ENCODE measurements around the gene RXFP4. TPM values are rescaled to one million over a fixed set of nuclear protein-coding genes. Genes with fewer than 3 reads are reported as not detected.

The RXFP4 gene
- total RNA-seq, 1 donor from 2014 or later = 6.3 TPM

DNA sequence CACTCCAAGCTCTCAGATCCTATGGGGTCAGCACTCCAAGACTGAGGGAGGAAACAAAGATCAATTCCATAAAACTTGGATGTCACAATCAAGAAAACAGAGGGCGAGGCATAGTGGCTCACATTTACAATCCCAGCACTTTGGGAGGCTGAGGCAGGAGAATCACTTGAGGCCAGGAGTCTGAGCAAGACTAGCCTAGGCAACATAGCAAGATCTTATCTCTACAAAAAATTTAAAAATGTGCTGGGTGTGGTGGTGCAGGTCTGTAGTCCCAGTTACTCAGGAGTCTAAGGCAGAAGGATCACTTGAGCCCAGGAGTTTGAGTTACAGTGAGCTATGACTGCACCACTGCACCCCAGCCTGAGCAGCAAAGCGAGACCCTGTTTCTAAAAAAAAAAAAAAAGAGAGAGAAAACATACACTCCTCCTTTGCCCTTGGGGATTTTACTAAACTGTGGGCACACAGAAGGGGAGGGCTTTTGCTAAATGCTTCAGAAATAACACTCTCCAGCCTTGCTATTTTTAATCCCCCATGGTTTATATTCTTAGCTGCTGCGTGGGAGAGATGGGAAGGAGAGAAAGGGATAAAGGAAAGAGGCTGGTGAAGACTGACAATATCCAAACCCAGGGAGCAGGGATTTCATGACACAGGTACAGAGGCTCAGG is 18.8 kb downstream of the RXFP4 start:
- no peak for DNase-seq (ENCODE audit: low spot score)

DNA sequence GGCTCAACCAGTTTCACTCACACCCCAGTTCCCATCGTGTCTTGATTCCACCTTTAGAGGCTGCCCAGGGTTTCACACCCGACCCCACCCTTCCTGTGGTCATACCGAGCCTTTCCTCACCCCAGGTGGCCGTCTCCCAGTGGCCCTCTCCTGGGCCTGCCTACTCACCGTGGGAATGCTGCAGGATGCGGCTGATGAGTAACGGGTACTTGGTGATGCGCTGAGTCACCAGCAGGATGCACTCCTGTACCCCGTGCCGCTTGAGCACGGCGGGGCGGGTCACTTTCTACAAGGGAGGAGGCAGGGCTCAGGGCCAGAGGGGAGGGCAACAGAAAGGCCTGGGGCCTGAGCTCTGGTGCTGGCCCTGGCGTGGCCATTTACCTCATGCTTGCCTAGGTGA is 20.5 kb downstream of the RXFP4 start:
- DNase-seq (ENCODE audit: low spot score) = no peak

DNA sequence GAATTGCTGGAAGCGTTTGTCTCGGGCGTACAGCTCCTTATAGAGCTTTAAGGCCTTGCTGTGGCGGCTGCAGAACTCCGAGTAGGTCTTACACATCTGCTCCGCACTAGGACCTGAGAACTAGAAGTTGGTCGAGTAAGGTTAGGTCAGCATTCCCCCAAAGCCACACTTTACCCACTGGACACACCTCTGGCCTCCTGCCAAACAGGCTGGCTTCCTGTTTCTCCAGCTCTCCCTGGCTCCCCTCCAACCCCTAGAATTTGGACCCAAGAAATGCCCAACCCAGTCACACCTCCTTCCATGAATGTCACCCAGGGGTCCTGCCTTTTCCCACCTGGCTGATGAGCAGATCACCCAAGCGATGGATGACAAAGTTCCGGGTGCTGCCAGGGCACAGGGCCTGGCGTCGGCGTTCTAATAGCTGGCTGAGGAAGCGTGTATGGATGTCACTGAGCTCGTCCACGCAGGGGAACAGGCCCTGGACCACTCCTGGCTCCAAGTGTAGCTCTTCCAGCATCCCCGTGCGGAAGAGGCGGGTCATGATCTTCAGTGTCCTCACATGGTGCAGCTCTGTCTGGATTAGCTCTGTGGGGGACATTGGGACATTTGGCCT is 21.3 kb downstream of the RXFP4 start:
- no peak for DNase-seq (ENCODE audit: low spot score)

DNA sequence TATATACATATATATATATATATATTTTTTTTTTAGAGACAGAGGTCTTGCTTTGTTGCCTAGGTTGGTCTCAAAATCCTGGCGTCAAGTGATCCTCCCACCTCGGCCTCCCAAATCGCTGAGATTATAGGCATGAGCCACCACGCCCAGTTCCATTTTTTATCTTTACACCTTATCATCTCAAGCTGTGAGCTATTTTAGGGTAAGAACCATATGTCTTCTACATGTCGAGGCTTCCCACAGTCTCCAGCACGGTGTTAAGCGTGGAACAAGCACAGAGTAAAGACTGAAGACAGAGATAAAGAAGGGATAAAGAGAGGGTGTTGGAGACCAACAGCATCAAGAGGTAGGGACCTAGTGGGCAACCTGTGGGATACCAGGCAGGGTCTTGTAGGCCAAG is 22.8 kb downstream of the RXFP4 start:
- no peak for DNase-seq (ENCODE audit: low spot score)

DNA sequence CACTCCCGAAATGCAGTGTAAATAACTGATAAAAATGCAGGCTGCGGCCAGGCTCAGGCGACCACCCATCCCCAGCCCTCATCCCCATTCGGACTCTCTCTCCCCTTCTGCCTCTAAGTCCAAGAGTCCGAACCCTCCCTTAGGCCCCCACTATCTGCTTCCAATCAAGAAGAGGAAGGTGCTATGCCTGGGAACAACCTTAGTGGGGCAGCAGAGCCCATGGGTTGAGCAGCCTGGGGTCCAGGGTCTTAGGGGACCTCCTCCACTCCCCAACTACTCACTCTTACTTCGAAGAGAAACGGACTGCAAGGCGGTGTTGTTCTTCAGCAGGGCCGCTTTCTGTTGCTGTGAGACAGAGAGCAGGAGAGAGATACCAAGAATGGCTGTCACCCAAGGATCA is 24.7 kb downstream of the RXFP4 start:
- no peak for DNase-seq (ENCODE audit: low spot score)

DNA sequence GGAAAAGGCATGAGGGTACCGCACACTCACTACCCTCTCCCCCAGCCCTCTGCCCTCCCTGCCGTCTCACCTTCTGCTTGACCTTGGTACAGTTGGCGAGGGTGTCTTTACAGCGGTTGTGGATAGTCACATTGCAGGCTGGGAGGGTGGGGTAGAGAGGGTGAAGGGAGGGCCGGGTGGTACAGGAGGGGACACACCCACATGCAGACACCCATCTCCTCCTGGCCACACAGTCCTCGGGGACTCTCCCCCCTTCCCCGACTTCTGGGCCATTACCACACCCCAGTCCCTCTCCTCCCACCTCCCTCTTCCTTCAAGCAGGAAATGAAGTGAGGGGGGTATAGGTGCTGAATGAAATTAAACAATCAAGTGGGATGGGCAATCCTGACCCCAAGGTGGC is 25.3 kb downstream of the RXFP4 start:
- no peak for DNase-seq (ENCODE audit: low spot score)

- no peak for DNase-seq (ENCODE audit: low spot score)
Measured at GRCh38 chr1:155967341-155968050, 26.1 kb downstream of the RXFP4 start.

DNA sequence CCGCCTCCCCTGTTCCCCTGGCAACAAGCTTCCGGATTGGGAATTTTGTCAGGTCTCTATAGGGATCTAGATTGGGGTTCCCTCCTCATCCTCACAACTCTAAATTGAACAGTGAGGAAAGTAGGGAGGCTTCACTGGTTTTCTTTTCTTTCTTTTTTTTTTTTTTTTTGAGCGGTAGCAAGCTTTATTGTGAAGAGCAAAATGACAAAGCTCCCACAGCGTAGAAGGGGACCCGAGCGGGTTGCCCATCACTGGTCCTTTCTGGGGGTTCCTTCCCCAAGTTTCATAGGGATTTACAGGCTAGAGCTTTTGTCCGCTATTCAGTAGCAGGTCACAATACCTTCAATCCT is 26.6 kb downstream of the RXFP4 start:
- no peak for DNase-seq (ENCODE audit: low spot score)

DNA sequence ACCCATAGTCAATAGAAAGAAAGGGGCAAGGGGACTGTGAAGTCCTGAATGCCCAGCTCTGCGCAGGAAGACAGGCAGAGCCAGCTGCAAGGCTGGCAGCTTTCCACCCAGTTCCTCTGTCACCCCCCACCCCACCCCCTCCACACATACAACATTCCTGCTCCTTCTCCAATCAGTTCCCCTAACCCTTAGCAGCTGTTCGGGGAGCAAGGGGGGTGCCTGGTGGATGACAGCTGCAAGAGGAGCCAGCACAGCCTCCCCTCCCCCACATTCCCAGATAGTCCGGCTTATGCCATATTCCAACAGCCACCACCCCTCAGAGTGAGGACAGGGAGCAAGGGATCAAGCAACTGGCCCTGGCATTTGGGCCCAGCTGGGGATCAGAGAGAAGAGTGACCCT is 27.2 kb downstream of the RXFP4 start:
- DNase-seq (ENCODE audit: low spot score) = no peak

GRCh38 chr1:155969377-155969791 is 27.9 kb downstream of the RXFP4 start:
- DNase-seq (ENCODE audit: low spot score) = no peak

- DNase-seq (ENCODE audit: low spot score) = peak; percentile 76
Measured at GRCh38 chr1:155970531-155971167, 29.2 kb downstream of the RXFP4 start.

DNA sequence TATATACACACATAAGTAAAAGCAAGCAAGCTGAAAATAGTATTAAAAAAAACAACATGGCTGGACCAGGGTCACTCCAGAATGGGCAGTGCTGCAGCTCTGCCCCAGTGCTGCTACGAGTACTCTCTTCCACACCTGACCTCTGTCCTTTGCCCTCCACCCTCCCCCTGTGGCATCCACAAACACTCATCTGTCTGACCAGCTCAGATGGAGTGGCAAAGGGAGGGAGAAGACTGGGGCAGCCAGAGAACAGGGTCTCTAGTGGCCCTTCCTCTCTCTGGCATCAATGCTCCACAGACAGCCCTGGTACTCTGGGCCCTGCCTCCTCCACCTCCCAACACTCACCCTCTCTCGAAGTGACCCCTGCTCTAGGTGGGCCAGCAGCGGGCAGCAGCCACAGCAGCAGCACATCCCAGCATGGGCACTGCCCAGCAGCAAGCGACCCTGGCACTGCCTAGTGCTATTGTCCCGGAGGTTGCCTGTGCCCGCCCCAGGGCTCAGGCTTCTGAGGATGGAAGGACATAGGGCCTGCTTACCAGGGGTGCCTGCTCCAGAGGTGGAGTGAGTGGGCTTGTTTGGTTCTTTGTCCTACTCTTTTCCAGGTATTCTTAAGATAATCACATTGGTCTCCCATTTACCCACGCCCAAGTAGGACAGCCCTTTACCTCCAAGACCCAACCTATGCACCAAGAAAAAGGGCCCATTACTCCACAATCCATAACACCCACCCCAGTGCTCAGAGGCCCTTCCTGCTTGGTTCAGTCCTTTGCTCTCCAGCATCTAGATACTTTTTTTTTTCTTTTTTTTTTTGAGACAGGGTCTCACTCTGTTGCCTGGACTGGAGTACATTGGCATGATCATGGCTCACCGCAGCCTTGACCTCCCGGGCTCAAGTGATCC is 30.7 kb downstream of the RXFP4 start:
- no peak for DNase-seq (ENCODE audit: low spot score)

- DNase-seq (ENCODE audit: low spot score) = no peak
Measured at GRCh38 chr1:155973723-155974122, 32.3 kb downstream of the RXFP4 start.

- DNase-seq (ENCODE audit: low spot score) = no peak
Measured at GRCh38 chr1:155974208-155975115, 33.0 kb downstream of the RXFP4 start.

- DNase-seq (ENCODE audit: low spot score) = no peak
Measured at GRCh38 chr1:155975375-155976061, 34.1 kb downstream of the RXFP4 start.

DNA sequence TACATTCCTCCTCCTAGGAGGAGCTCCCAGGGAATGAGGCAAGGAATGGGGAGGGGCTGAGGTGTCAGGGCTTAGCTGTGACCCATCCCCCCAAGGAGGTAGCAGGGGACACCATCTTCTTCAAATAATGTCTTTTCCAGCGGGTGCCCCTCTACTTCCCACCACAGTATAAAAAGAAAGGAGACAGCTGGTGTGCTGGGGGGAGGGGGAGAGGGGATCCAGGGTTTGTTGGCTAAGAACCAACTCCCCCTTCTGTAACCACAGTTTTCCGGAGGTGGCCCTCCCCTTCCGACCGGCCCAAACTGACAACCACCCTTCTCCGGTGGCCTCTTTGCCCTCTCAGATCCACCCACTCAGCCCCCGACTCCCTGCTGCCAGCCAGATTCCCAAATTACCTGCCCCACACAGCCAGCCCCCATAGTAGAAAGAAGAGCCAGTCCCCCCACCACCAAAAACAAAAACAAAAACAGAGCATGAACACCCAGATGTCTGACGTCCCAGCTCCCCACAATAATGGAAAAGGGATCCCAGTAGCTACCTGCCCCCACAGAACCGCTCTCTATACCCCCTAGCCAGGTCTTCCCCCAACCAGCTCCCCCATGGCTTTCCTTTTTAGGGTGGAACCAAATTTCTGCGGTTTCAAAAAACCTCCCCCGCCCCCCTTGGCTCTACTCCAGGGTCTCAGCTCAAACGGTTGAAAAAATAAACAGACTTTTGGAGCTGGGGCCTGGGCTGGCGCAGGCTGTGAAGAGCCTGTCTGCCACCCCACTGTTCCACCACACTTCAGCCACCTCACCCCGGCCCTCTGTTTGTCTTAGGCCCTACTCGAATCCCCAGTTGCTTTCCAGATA is 34.8 kb downstream of the RXFP4 start:
- DNase-seq (ENCODE audit: low spot score) = peak; percentile 66

GRCh38 chr1:155976913-155977689 is 35.7 kb downstream of the RXFP4 start:
- DNase-seq (ENCODE audit: low spot score) = no peak

DNA sequence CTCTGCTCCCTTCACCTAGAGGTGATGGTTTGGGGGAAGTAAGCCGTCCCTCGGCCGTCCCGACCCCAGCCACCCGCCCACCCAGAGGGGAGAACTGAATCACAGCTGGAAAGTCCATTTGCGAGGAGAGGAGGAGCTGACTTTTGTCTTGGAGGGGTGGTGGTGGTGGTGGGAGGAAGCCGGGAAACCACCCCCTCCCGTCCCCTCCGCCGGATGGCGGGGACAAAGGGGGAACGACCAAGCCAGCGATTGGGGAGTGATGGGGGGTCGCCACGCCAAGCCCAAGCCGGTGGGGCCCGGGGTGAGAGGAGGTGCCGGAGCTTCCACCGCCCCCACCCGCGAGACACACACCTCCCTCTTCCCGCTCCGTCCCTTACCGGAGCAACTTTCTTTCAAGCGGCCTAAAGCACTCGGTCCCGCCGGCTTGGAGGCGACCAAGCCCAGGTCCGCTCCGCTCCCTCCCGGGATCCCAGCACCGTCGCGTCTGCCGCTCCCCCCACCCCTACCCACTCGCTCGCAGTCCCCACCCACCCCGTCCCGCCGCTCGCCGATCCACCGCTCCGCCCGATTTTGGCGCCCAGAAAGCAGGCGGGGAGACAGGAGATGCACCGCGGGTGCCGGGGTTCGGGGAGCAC is 36.4 kb downstream of the RXFP4 start:
- DNase-seq (ENCODE audit: low spot score) = peak; percentile 34

Data from umbilical cord (tissue), 2 donors.